Transverse colon (tissue), 4 donors: ENCODE data around the gene TUFT1.

Source experiments
- CTCF ChIP-seq, 5 experiments: fragments of 200-600 bp in 3 of 5; fragments of 450-650 bp in 2 of 5; sonication (generic) in 3 of 5; IDR thresholded peaks; 1 replicate in 2 of 5; 2 replicates in 3 of 5; pipeline ENCODE4 v1.5.1; 2016 to 2017; ENCODE audit warnings: antibody characterized with exemption in 5 of 5, inconsistent platforms in 3 of 5, mild to moderate bottlenecking in 2 of 5, moderate library complexity in 1 of 5
- EP300 ChIP-seq: sonication (generic); formaldehyde crosslinking; IDR thresholded peaks from one replicate; pipeline ENCODE4 v1.6.1; 2017; ENCODE audit warnings: antibody characterized with exemption, low read depth
- POLR2A ChIP-seq: fragments of 450-650 bp; IDR thresholded peaks from one replicate; pipeline ENCODE4 v1.6.1; 2016; ENCODE audit warnings: antibody characterized with exemption, mild to moderate bottlenecking, moderate library complexity
- POLR2AphosphoS5 ChIP-seq, 3 donors: sonication (generic); formaldehyde crosslinking; IDR thresholded peaks; one replicate each; pipeline ENCODE4 v1.6.1; 2016; ENCODE audit warnings: antibody characterized with exemption in 3 of 3

GRCh38 chr1:151562661-151563060 lies 22.6 kb downstream of the TUFT1 start:
- TF ChIP-seq POLR2A, result no peak
- TF ChIP-seq CTCF (IDR thresholded peaks at IDR 0.05), result no peak
- TF ChIP-seq POLR2AphosphoS5 (IDR thresholded peaks at IDR 0.05), result no peak
- no peak for TF ChIP-seq EP300
